Endothelial cell of umbilical vein (primary cell): Measurements from ENCODE around the gene CLINT1. TPM values are rescaled to one million over a fixed set of nuclear protein-coding genes. Genes with fewer than 3 reads are reported as not detected.

Experiments
- BruUV-seq: library from RNA; stranded (reverse); fragments of 400-500 nt; replicated peaks from 2 replicates; lab custom pipeline; 2021; lab: Mats Ljungman, UMichigan
- CTCF ChIA-PET: fragments of 300-600, 350-600 bp; sonication (Branson Sonifier 250); formaldehyde crosslinking; loops from one replicate; lab custom pipeline; 2021; ENCODE audit warnings: antibody characterized with exemption, inconsistent platforms; lab: Charles Lee
- POLR2A ChIA-PET: fragments of 300-600, 350-600 bp; sonication (Branson Sonifier 250); formaldehyde crosslinking; loops from one replicate; lab custom pipeline; 2021; ENCODE audit warnings: antibody characterized with exemption, inconsistent platforms; lab: Charles Lee
- DNase-seq: peaks from one replicate; pipeline ENCODE4 v3.0.0-alpha.2; 2011; ENCODE audit warnings: low read depth, low spot score
- FAIRE-seq: peaks from 2 replicates; lab custom pipeline; 2011; peaks lifted over from hg19 to GRCh38; lab: Jason Lieb, UNC
- H2AFZ ChIP-seq: 2 replicates; pipeline ENCODE4 v1.6.0; 2012; ENCODE audit warnings: low read depth, low read length, control low read depth, inconsistent platforms
- H3K27ac ChIP-seq: 2 replicates; pipeline ENCODE4 v1.5.1; 2011; ENCODE audit warnings: low read depth, mild to moderate bottlenecking, control low read depth, low read length, moderate library complexity; ENCODE audit not compliant: insufficient read depth
- H3K27me3 ChIP-seq, 2 experiments: 2 replicates each; pipeline versions ENCODE4 v1.6.0 to v1.6.1; 2011; ENCODE audit warnings: low read length in 2 of 2, mixed read lengths in 1 of 2; ENCODE audit not compliant: control insufficient read depth in 2 of 2, insufficient read depth in 2 of 2
- H3K36me3 ChIP-seq, 2 experiments: 2 replicates in 1 of 2; 3 replicates in 1 of 2; pipeline ENCODE4 v1.5.1; 2011; ENCODE audit warnings: low read length in 2 of 2, mild to moderate bottlenecking in 1 of 2, moderate library complexity in 1 of 2; ENCODE audit not compliant: control insufficient read depth in 2 of 2, insufficient read depth in 2 of 2; ENCODE audit errors: extremely low read depth in 1 of 2
- H3K4me1 ChIP-seq: 3 replicates; pipeline ENCODE4 v1.5.1; 2011; ENCODE audit warnings: mild to moderate bottlenecking, low read length; ENCODE audit not compliant: control insufficient read depth, insufficient read depth; ENCODE audit errors: extremely low read depth
- H3K4me2 ChIP-seq: 2 replicates; pipeline ENCODE4 v1.6.1; 2011; ENCODE audit warnings: low read length, control low read depth, mixed read lengths; ENCODE audit not compliant: insufficient read depth
- H3K4me3 ChIP-seq, 3 experiments: fragments of 200-600 bp in 1 of 3; sonication (generic), shearing (Covaris generic) in 1 of 3; replicated peaks in 1 of 3; 2 replicates each; pipeline ENCODE4 v1.5.1; 2011 to 2016; ENCODE audit warnings: control low read depth in 3 of 3, low read length in 3 of 3, mild to moderate bottlenecking in 2 of 3, inconsistent platforms in 1 of 3, low read depth in 1 of 3, moderate library complexity in 1 of 3; ENCODE audit not compliant: insufficient read depth in 1 of 3
- H3K79me2 ChIP-seq: 2 replicates; pipeline ENCODE4 v1.6.0; 2012; ENCODE audit warnings: low read length, inconsistent platforms; ENCODE audit not compliant: control insufficient read depth, insufficient read depth
- H3K9ac ChIP-seq: replicated peaks from 2 replicates; pipeline ENCODE3; 2011; ENCODE audit warnings: low read length, control low read depth; ENCODE audit not compliant: insufficient read depth; ENCODE audit errors: extremely low read depth
- H3K9me1 ChIP-seq: replicated peaks from 3 replicates; pipeline ENCODE4 v1.6.0; 2011; ENCODE audit warnings: mild to moderate bottlenecking, low read length; ENCODE audit not compliant: control insufficient read depth, insufficient read depth; ENCODE audit errors: extremely low read depth
- H3K9me3 ChIP-seq: replicated peaks from 2 replicates; pipeline ENCODE4 v1.5.1; 2012; ENCODE audit warnings: low read length, inconsistent platforms; ENCODE audit not compliant: control insufficient read depth, insufficient read depth
- H4K20me1 ChIP-seq: replicated peaks from 2 replicates; pipeline ENCODE3; 2011; ENCODE audit warnings: mild to moderate bottlenecking, low read length; ENCODE audit not compliant: control insufficient read depth, insufficient read depth; ENCODE audit errors: extremely low read depth
- EZH2 ChIP-seq: IDR thresholded peaks from 2 replicates; pipeline ENCODE4 v1.6.1; 2012; ENCODE audit warnings: borderline replicate concordance, low read depth, mild to moderate bottlenecking, moderate library complexity, low read length, inconsistent platforms; ENCODE audit not compliant: severe bottlenecking
- FOS ChIP-seq: IDR thresholded peaks from 2 replicates; pipeline ENCODE4 v1.6.1; 2011; ENCODE audit warnings: mild to moderate bottlenecking, low read length, moderate library complexity, borderline replicate concordance; ENCODE audit not compliant: insufficient read depth
- GATA2 ChIP-seq: IDR thresholded peaks from 2 replicates; pipeline ENCODE4 v1.7.0; 2011; ENCODE audit warnings: low read depth, mild to moderate bottlenecking, moderate library complexity, mixed read lengths, low read length; ENCODE audit not compliant: insufficient read length, insufficient read depth
- JUN ChIP-seq: IDR thresholded peaks from 2 replicates; pipeline ENCODE4 v1.6.1; 2011; ENCODE audit warnings: borderline replicate concordance, low read depth; ENCODE audit not compliant: insufficient read length, insufficient read depth
- MYC ChIP-seq: IDR thresholded peaks from one replicate; pipeline ENCODE4 v1.6.1; 2011; ENCODE audit warnings: mild to moderate bottlenecking, low read depth, low read length
- POLR2A ChIP-seq: IDR thresholded peaks from 2 replicates; pipeline ENCODE4 v1.6.1; 2012; ENCODE audit warnings: low read depth, mild to moderate bottlenecking, control low read depth, low read length
- POLR2AphosphoS5 ChIP-seq: IDR thresholded peaks from 2 replicates; pipeline ENCODE4 v1.6.1; 2012; ENCODE audit warnings: low read depth, mild to moderate bottlenecking, control low read depth, low read length, moderate library complexity; ENCODE audit not compliant: insufficient read depth
- dilution Hi-C: fragments of 300-500 bp; cut with MboI; formaldehyde crosslinking; loops from one replicate; pipeline ENCODE4 v1.15.0; 2019; ENCODE audit warnings: low sequenced_read_pairs; ENCODE audit not compliant: extremely low pct_ligation_motif_present
- intact Hi-C: fragments of 100-400 bp; cut with micrococcal nuclease; formaldehyde crosslinking; loops from one replicate; pipeline ENCODE4 v1.10.0; 2022
- polyA plus RNA-seq, 4 experiments: library from polyadenylated mRNA; depleted of rRNA in 3 of 4; stranded (reverse) in 3 of 4; unstranded in 1 of 4; fragments of >200 nt; gene quantifications; 2 replicates each; pipeline versions ENCODE4 v1.2.1 to v1.2.3, GENCODE V29; 2011 to 2012; ENCODE audit warnings: missing spikeins in 1 of 4
- total RNA-seq: library from RNA; stranded (reverse); gene quantifications from 2 replicates; pipeline ENCODE4 v1.2.3, GENCODE V29; 2021
- TF ChIP-seq, protein P1 (sequence below), 2 donors: IDR thresholded peaks; 1 replicate in 1 of 2; 2 replicates in 1 of 2; pipeline ENCODE4 v1.5.1; 2011; ENCODE audit warnings: low read length in 2 of 2, mild to moderate bottlenecking in 2 of 2, moderate library complexity in 2 of 2, control low read depth in 1 of 2, inconsistent platforms in 1 of 2, low read depth in 1 of 2; ENCODE audit not compliant: insufficient read depth in 1 of 2; ENCODE audit errors: extremely low read depth in 1 of 2
- TF ChIP-seq, protein P2 (sequence below): IDR thresholded peaks from 2 replicates; pipeline ENCODE4 v1.6.1; 2011; ENCODE audit not compliant: insufficient read depth, insufficient read length

CLINT1 gene
- total and polyA plus RNA-seq, 2 donors (not counting 3 experiments of a cell fraction or from before 2014, with no cell fraction given) = 76.6 to 158 TPM

DNA sequence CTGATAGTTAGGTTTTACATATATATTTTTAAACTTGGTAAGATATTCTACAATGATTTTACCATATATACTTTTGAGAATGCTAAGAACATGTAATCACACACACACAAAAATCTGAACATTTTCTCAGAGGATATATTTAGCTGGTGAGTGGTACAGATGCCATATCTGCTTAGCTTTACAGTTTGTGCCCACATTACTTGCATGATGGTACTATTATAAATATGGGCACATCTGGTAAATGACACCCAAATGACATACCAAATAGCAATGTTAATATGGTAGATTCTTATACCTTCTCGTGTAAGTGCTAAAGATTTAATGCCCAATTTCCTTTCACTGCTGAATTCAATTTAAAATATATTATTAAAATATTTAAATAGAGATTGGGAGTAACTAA is 58.8 kb downstream of the CLINT1 start:
- no TSS peak for BruUV-seq
- no peak for TF ChIP-seq GATA2
- TF ChIP-seq EZH2 = no peak
- TF ChIP-seq MYC = no peak
- no peak for TF ChIP-seq POLR2A
- TF ChIP-seq, protein P1, sequence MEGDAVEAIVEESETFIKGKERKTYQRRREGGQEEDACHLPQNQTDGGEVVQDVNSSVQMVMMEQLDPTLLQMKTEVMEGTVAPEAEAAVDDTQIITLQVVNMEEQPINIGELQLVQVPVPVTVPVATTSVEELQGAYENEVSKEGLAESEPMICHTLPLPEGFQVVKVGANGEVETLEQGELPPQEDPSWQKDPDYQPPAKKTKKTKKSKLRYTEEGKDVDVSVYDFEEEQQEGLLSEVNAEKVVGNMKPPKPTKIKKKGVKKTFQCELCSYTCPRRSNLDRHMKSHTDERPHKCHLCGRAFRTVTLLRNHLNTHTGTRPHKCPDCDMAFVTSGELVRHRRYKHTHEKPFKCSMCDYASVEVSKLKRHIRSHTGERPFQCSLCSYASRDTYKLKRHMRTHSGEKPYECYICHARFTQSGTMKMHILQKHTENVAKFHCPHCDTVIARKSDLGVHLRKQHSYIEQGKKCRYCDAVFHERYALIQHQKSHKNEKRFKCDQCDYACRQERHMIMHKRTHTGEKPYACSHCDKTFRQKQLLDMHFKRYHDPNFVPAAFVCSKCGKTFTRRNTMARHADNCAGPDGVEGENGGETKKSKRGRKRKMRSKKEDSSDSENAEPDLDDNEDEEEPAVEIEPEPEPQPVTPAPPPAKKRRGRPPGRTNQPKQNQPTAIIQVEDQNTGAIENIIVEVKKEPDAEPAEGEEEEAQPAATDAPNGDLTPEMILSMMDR (IDR thresholded peaks at IDR 0.05; ENCODE audit: extremely low read depth in 1 of 2, insufficient read depth in 1 of 2, low read depth in 1 of 2, low read length in 2 of 2) = no peak
- no peak for TF ChIP-seq POLR2AphosphoS5
- no peak for TF ChIP-seq FOS
- no peak for TF ChIP-seq JUN
- TF ChIP-seq, protein P2, sequence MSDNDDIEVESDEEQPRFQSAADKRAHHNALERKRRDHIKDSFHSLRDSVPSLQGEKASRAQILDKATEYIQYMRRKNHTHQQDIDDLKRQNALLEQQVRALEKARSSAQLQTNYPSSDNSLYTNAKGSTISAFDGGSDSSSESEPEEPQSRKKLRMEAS = no peak
- no peaks in the 10 kb centered on the region for H3K4me1 ChIP-seq
- DNase-seq = no peak
- no peak overlapping the region for H3K27ac ChIP-seq
- no peaks in the 10 kb centered on the region for H3K9me3 ChIP-seq
- H3K9ac ChIP-seq = no peak overlapping the region
- intact Hi-C loops = no loop called here
- H3K9me1 ChIP-seq = no peaks in the 10 kb centered on the region
- no peak overlapping the region for H3K4me3 ChIP-seq
- no peak overlapping the region for H3K4me2 ChIP-seq
- CTCF ChIA-PET = no interaction called here
- H3K36me3 ChIP-seq = peaks cover 0 to 6% of the 10 kb centered on the region in 2 experiments
- H3K27me3 ChIP-seq = no peaks in the 10 kb centered on the region
- FAIRE-seq = no peak
- no peaks in the 10 kb centered on the region for H4K20me1 ChIP-seq
- POLR2A ChIA-PET = no interaction called here
- no peak overlapping the region for H2AFZ ChIP-seq
- H3K79me2 ChIP-seq = no peaks in the 10 kb centered on the region
- dilution Hi-C loops = no loop called here
